Psoas muscle (tissue), 8 donors: Measurements from ENCODE around the gene GOLGA8S. TPM values are rescaled to one million over a fixed set of nuclear protein-coding genes. Genes with fewer than 3 reads are reported as not detected.
"Not testable (repeated sequence)": the region's sequence is repeated elsewhere in the genome, so short reads cannot be mapped to it uniquely, and the experiment has no call there.

Experiments used
- ATAC-seq, 4 donors: fragments of 200-7000 bp; cut with Tn5 transposase; one replicate each; pipeline ENCODE4 v1.9.1; 2020; ENCODE audit warnings: moderate library complexity in 3 of 4, mild to moderate bottlenecking in 2 of 4
- DNase-seq, 2 donors: peaks; one replicate each; pipeline ENCODE4 v3.0.0-alpha.2; 2020
- H3K27ac ChIP-seq: fragments of 200-600 bp; one replicate; pipeline ENCODE4 v1.8.0; 2022
- H3K27me3 ChIP-seq, 3 donors: fragments of 200-600 bp in 1 of 3; one replicate each; pipeline versions ENCODE4 v1.6.1 to v1.8.0; 2013 to 2022; ENCODE audit warnings: low read length in 2 of 3, mild to moderate bottlenecking in 2 of 3, moderate library complexity in 1 of 3; ENCODE audit not compliant: insufficient read depth in 3 of 3
- H3K36me3 ChIP-seq, 2 donors: fragments of 200-600 bp in 1 of 2; one replicate each; pipeline versions ENCODE4 v1.6.1 to v1.8.0; 2013 to 2022; ENCODE audit warnings: low read depth in 1 of 2, mild to moderate bottlenecking in 1 of 2, moderate library complexity in 1 of 2; ENCODE audit not compliant: insufficient read depth in 1 of 2
- H3K4me1 ChIP-seq: fragments of 200-600 bp; one replicate; pipeline ENCODE4 v1.8.0; 2022
- H3K4me3 ChIP-seq: fragments of 200-600 bp; one replicate; pipeline ENCODE4 v1.8.0; 2022; ENCODE audit warnings: mild to moderate bottlenecking
- H3K9me3 ChIP-seq: fragments of 200-600 bp; one replicate; pipeline ENCODE4 v1.8.0; 2022
- CTCF ChIP-seq: fragments of 200-600 bp; IDR thresholded peaks from one replicate; pipeline ENCODE4 v1.8.0; 2022; ENCODE audit warnings: antibody characterized with exemption
- WGBS, 3 donors: extraction: QIAGEN DNeasy Blood & Tissue Kit; methylation state at CpG; one replicate each; pipeline versions ENCODE4 v1.1.6 to v1.1.7; 2013; 5-methylcytosine and 5-hydroxymethylcytosine counted together
- intact Hi-C, 2 donors: fragments of 100-400 bp; cut with DNase I; formaldehyde crosslinking; loops; one replicate each; pipeline versions ENCODE4 v1.11.0 to v1.14.2; 2022
- polyA plus RNA-seq, 3 donors: library from polyadenylated mRNA; stranded (reverse); fragments of 200-250 nt; gene quantifications; one replicate each; pipeline ENCODE4 v1.2.3, GENCODE V29; 2013
- total RNA-seq, 4 donors: library from RNA; stranded (reverse); fragmentation: NEBNext Ultra II Directional in 2 of 4; extraction: Animal tissue kit (Norgen Biotek cat#: 25700) in 2 of 4; gene quantifications; one replicate each; pipeline versions ENCODE4 v1.2.1 to v1.2.4, GENCODE V29; 2021 to 2023
- donor health status: healthy with polysubstance abuse.
- donor health status: DM: no; HTN: no; CAD: no; lungs with moderate emphysema.
- donor health status: Bipolar disorder and iron deficiency.
- donor health status: healthy.
- donor health status: DM: yes; HTN: yes; CAD: no.
- donor health status: DM: no; HTN: no; CAD: no.
- donor health status: DM: no; HTN: no; CAD: no.
- donor health status: DM: yes; HTN: yes; CAD: no.

Gene GOLGA8S
- total and polyA plus RNA-seq, 7 donors = 0.01 to 0.32 (median 0.06) TPM; not detected in 3

- ATAC-seq = no peak
- H3K36me3 ChIP-seq = no peaks in the 10 kb centered on the region
- no peak overlapping the region for H3K27ac ChIP-seq
- no peak overlapping the region for H3K4me3 ChIP-seq
- no peaks in the 10 kb centered on the region for H3K9me3 ChIP-seq
- intact Hi-C loops = no loop called here
- TF ChIP-seq CTCF = no peak
- whole genome bisulfite sequencing, 3 donors = 65 to 72% (median 67%) methylated on average over 7 of the region's 7 CpGs
- no peaks in the 10 kb centered on the region for H3K27me3 ChIP-seq
- H3K4me1 ChIP-seq = no peaks in the 10 kb centered on the region
- DNase-seq = no peak
Observed at GRCh38 chr15:23397779-23398178, 43.2 kb downstream of the GOLGA8S start.

GRCh38 chr15:23398357-23398756 lies 43.8 kb downstream of the GOLGA8S start:
- H3K4me1 ChIP-seq, DNase-seq, ATAC-seq, intact Hi-C loops, H3K27ac ChIP-seq, H3K4me3 ChIP-seq, H3K27me3 ChIP-seq, H3K36me3 ChIP-seq, H3K9me3 ChIP-seq: not testable (repeated sequence)
- WGBS, 3 donors = 89 to 93% (median 92%) methylated on average over 4 of the region's 4 CpGs

GRCh38 chr15:23399207-23399606 lies 44.7 kb downstream of the GOLGA8S start:
- H3K4me3 ChIP-seq, H3K4me1 ChIP-seq, H3K9me3 ChIP-seq, H3K27ac ChIP-seq, ATAC-seq, H3K27me3 ChIP-seq, DNase-seq, intact Hi-C loops, H3K36me3 ChIP-seq: not testable (repeated sequence)
- WGBS, 3 donors = 55 to 62% (median 56%) methylated on average over 5 of the region's 5 CpGs

- Histone ChIP-seq H3K4me1 (no peaks in the 10 kb centered on the region), H3K9me3 (no peaks in the 10 kb centered on the region), H3K27ac (no peak overlapping the region), H3K36me3 (no peaks in the 10 kb centered on the region), H3K27me3 (no peaks in the 10 kb centered on the region), H3K4me3 (no peak overlapping the region)
- TF ChIP-seq CTCF = no peak
- DNase-seq (no peak), ATAC-seq (no peak)
- intact Hi-C loops = no loop called here
- WGBS, 3 donors = 61 to 70% (median 65%) methylated on average over 8 of the region's 8 CpGs
Observed at GRCh38 chr15:23401627-23402026, 47.1 kb downstream of the GOLGA8S start.

- DNase-seq (no peak), ATAC-seq (no peak)
- intact Hi-C loops = no loop called here
- no peak overlapping the region for H3K4me3 ChIP-seq
- 62 to 73% (median 67%) methylated on average over 2 of the region's 2 CpGs for WGBS, 3 donors
- H3K27ac ChIP-seq = no peak overlapping the region
- no peaks in the 10 kb centered on the region for H3K4me1 ChIP-seq
- H3K27me3 ChIP-seq = no peaks in the 10 kb centered on the region
- no peaks in the 10 kb centered on the region for H3K36me3 ChIP-seq
- TF ChIP-seq CTCF = no peak
- H3K9me3 ChIP-seq = no peaks in the 10 kb centered on the region
Observed at GRCh38 chr15:23402140-23402539, 47.6 kb downstream of the GOLGA8S start.

- intact Hi-C loops = no loop called here
- 66 to 69% (median 68%) methylated on average over 5 of the region's 5 CpGs for WGBS, 3 donors
- TF ChIP-seq CTCF = no peak
- no peak overlapping the region for H3K27ac ChIP-seq
- DNase-seq (no peak), ATAC-seq (no peak)
- H3K27me3 ChIP-seq = no peaks in the 10 kb centered on the region
- H3K4me3 ChIP-seq = no peak overlapping the region
- no peaks in the 10 kb centered on the region for H3K36me3 ChIP-seq
- H3K4me1 ChIP-seq = no peaks in the 10 kb centered on the region
- H3K9me3 ChIP-seq = no peaks in the 10 kb centered on the region
Observed at GRCh38 chr15:23402544-23402943, 48.0 kb downstream of the GOLGA8S start.
